Adrenal gland (tissue), 12 donors: ENCODE measurements around the gene MARCHF11. TPM values are rescaled to one million over a fixed set of nuclear protein-coding genes. Genes with fewer than 3 reads are reported as not detected.
A peak's percentile ranks its signal among the peaks of the same experiment; 100 is the strongest.

ENCODE experiments used
- DNase-seq, 7 donors: peaks; one replicate each; pipeline ENCODE4 v3.0.0-alpha.2; 2019 to 2020
- H3K27ac ChIP-seq, 5 donors: fragments of 200-600 bp; sonication (generic) in 4 of 5; 1 replicate in 3 of 5; 2 replicates in 2 of 5; pipeline versions ENCODE4 v1.5.1 to v1.8.0; 2016 to 2020; ENCODE audit warnings: mild to moderate bottlenecking in 1 of 5
- H3K27me3 ChIP-seq: fragments of 200-600 bp; 2 replicates; pipeline ENCODE4 v1.8.0; 2021
- H3K36me3 ChIP-seq, 2 donors: fragments of 200-600 bp; replicated peaks in 1 of 2; 1 replicate in 1 of 2; 2 replicates in 1 of 2; pipeline versions ENCODE4 v1.5.1 to v1.8.0; 2018 to 2022
- H3K4me1 ChIP-seq, 2 donors: fragments of 200-600 bp; replicated peaks in 1 of 2; 1 replicate in 1 of 2; 2 replicates in 1 of 2; pipeline versions ENCODE4 v1.5.1 to v1.8.0; 2018 to 2021
- H3K4me3 ChIP-seq, 4 donors: fragments of 200-600 bp; sonication (generic) in 3 of 4; one replicate each; pipeline ENCODE4 v1.5.1; 2016 to 2018
- H3K9me3 ChIP-seq, 3 donors: fragments of 200-600 bp; sonication (generic) in 1 of 3; replicated peaks in 1 of 3; 1 replicate in 2 of 3; 2 replicates in 1 of 3; pipeline versions ENCODE4 v1.5.1 to v1.8.0; 2016 to 2021
- POLR2A ChIP-seq, 2 donors: fragments of 450-650 bp; IDR thresholded peaks; one replicate each; pipeline ENCODE4 v1.6.1; 2017; ENCODE audit warnings: antibody characterized with exemption in 2 of 2, mild to moderate bottlenecking in 2 of 2, moderate library complexity in 1 of 2
- WGBS, 4 donors: extraction: QIAGEN DNeasy Blood & Tissue Kit in 2 of 4; methylation state at CpG; one replicate each; pipeline versions ENCODE4 v1.1.5 to v1.1.7; 2013 to 2017; 5-methylcytosine and 5-hydroxymethylcytosine counted together
- intact Hi-C, 2 donors: fragments of 100-400 bp; cut with DNase I; formaldehyde crosslinking; loops; one replicate each; pipeline versions ENCODE4 v1.14.1 to v1.15.0; 2022 to 2023
- polyA plus RNA-seq, 3 donors: library from polyadenylated mRNA; stranded (reverse); fragments of 200-250 nt in 2 of 3; fragments of 350-450 nt in 1 of 3; fragmentation: Illumina TruSeq in 1 of 3; extraction: RNeasy Lipid Tissue Mini Kit (QIAGEN cat#74804) in 1 of 3; gene quantifications; one replicate each; pipeline ENCODE4 v1.2.3, GENCODE V29; 2013 to 2014
- total RNA-seq, 9 donors: library from RNA; depleted of rRNA in 4 of 9; stranded (reverse); fragments of >200 nt in 4 of 9; fragments of 120-200 nt in 1 of 9; fragmentation: NEBNext Ultra II Directional in 1 of 9; extraction: Animal tissue kit (Norgen Biotek cat#: 25700) in 1 of 9; gene quantifications; one replicate each; pipeline versions ENCODE4 v1.1.0 to v1.2.4, GENCODE V29; 2013 to 2023
- TF ChIP-seq, protein P1 (sequence below), 6 experiments: fragments of 450-650 bp in 4 of 6; fragments of 200-600 bp in 2 of 6; sonication (generic) in 1 of 6; IDR thresholded peaks; 1 replicate in 5 of 6; 2 replicates in 1 of 6; pipeline versions ENCODE4 v1.5.1 to v1.8.0; 2016 to 2021; ENCODE audit warnings: antibody characterized with exemption in 6 of 6, mild to moderate bottlenecking in 2 of 6, moderate library complexity in 1 of 6
- donor health status: healthy with polysubstance abuse.
- donor health status: Bipolar disorder and iron deficiency.
- donor health status: DM: yes; HTN: yes; CAD: no.
- donor health status: DM: no; HTN: no; CAD: no.
- donor health status: DM: no; HTN: no; CAD: no.
- donor health status: DM: yes; HTN: yes; CAD: no.

The MARCHF11 gene
- total and polyA plus RNA-seq, 12 donors, result 0.14 to 3.9 (median 1.0) TPM; not detected in 6

GRCh38 chr5:16076657-16077056, 102.9 kb downstream of the MARCHF11 start:
- TF ChIP-seq, protein P1, sequence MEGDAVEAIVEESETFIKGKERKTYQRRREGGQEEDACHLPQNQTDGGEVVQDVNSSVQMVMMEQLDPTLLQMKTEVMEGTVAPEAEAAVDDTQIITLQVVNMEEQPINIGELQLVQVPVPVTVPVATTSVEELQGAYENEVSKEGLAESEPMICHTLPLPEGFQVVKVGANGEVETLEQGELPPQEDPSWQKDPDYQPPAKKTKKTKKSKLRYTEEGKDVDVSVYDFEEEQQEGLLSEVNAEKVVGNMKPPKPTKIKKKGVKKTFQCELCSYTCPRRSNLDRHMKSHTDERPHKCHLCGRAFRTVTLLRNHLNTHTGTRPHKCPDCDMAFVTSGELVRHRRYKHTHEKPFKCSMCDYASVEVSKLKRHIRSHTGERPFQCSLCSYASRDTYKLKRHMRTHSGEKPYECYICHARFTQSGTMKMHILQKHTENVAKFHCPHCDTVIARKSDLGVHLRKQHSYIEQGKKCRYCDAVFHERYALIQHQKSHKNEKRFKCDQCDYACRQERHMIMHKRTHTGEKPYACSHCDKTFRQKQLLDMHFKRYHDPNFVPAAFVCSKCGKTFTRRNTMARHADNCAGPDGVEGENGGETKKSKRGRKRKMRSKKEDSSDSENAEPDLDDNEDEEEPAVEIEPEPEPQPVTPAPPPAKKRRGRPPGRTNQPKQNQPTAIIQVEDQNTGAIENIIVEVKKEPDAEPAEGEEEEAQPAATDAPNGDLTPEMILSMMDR (IDR thresholded peaks at IDR 0.05), result no peak
- no peak for TF ChIP-seq POLR2A (IDR thresholded peaks at IDR 0.05)
- H3K27ac ChIP-seq, result no peak overlapping the region
- no peaks in the 10 kb centered on the region for H3K27me3 ChIP-seq
- H3K4me3 ChIP-seq, result no peak overlapping the region
- peak in 1 of 7 donors; percentile 56 for DNase-seq
- WGBS, 4 donors, result 82 to 94% (median 89%) methylated on average over 6 to 7 of the region's 7 CpGs
- no peaks in the 10 kb centered on the region for H3K36me3 ChIP-seq
- H3K9me3 ChIP-seq, result no peaks in the 10 kb centered on the region
- H3K4me1 ChIP-seq, result peaks cover 0 to under 1% of the 10 kb centered on the region in 2 donors
- intact Hi-C loops, result no loop called here

DNA sequence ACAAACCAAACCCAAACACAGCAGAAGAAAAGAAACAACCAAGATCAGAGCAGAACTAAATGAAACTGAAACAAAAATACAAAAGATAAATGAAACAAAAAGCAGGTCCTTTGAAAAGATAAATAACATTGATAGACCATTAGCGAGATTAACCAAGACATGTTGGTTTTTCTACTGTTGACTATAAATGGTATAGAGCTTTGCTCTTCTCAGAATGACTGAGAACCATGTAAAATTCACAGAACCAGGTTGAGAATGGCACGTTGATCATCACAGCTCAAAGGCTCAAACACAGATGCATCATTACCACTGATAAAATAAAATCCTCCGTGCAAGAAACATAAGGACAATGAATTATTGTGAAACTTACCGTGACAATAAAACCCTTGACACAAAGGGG, 105.2 kb downstream of the MARCHF11 start:
- Histone ChIP-seq H3K9me3 (no peaks in the 10 kb centered on the region), H3K27ac (no peak overlapping the region), H3K27me3 (no peaks in the 10 kb centered on the region), H3K4me1 (peaks cover 0 to 5% of the 10 kb centered on the region in 2 donors), H3K4me3 (no peak overlapping the region), H3K36me3 (no peaks in the 10 kb centered on the region)
- WGBS, 4 donors, result 74 to 82% (median 80%) methylated on average over 4 of the region's 4 CpGs
- no peak for TF ChIP-seq POLR2A (IDR thresholded peaks at IDR 0.05)
- TF ChIP-seq, protein P1 (IDR thresholded peaks at IDR 0.05), result no peak
- DNase-seq, result no peak
- intact Hi-C loops, result no loop called here

DNA sequence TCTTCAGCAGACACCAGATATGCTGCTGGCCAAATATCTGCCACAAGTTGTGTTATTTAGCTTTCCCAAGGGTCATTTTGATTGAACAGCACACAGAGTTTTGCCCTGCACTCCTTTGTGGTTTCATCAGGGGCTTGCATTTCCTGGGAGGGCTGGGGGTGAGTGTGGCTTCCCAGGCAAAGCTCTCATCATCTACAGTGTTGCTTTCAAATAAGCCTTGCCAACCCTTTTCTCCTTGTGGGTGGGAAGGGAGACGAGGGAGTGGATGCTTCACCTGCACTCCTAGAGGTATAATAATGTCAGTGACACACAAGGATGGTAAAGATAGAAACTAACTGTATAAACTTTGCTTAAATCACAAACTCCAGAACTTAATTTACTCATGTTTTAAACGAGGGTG, 107.0 kb downstream of the MARCHF11 start:
- H3K27ac ChIP-seq, result no peak overlapping the region
- TF ChIP-seq, protein P1 (IDR thresholded peaks at IDR 0.05), result no peak
- no peak for TF ChIP-seq POLR2A (IDR thresholded peaks at IDR 0.05)
- intact Hi-C loops, result no loop called here
- H3K4me3 ChIP-seq, result no peak overlapping the region
- no peaks in the 10 kb centered on the region for H3K9me3 ChIP-seq
- DNase-seq, result no peak
- H3K4me1 ChIP-seq, result peaks cover 0 to 5% of the 10 kb centered on the region in 2 donors
- no peaks in the 10 kb centered on the region for H3K36me3 ChIP-seq
- WGBS, 4 donors, result 57 to 82% (median 76%) methylated on average over 2 of the region's 2 CpGs
- no peaks in the 10 kb centered on the region for H3K27me3 ChIP-seq

- DNase-seq, result no peak
- Histone ChIP-seq H3K27ac (no peak overlapping the region), H3K4me3 (no peak overlapping the region), H3K36me3 (no peaks in the 10 kb centered on the region), H3K27me3 (no peaks in the 10 kb centered on the region), H3K4me1 (peaks cover 0 to 5% of the 10 kb centered on the region in 2 donors), H3K9me3 (no peaks in the 10 kb centered on the region)
- intact Hi-C loops, result no loop called here
- TF ChIP-seq POLR2A (IDR thresholded peaks at IDR 0.05), result no peak
- TF ChIP-seq, protein P1 (IDR thresholded peaks at IDR 0.05), result no peak
- 87 to 94% (median 92%) methylated on average over 7 of the region's 7 CpGs for WGBS, 4 donors
Observed at GRCh38 chr5:16067415-16067814, 112.2 kb downstream of the MARCHF11 start.
